Testis (tissue), 2 donors: Measurements from ENCODE around the gene KIF1C.

ENCODE experiments used
- POLR2A ChIP-seq: fragments of 450-650 bp; IDR thresholded peaks from one replicate; pipeline ENCODE4 v1.6.1; 2017; ENCODE audit warnings: antibody characterized with exemption, mild to moderate bottlenecking, moderate library complexity
- TF ChIP-seq, protein P1 (sequence below), 3 experiments: fragments of 450-650 bp in 2 of 3; fragments of 200-600 bp in 1 of 3; sonication (generic) in 1 of 3; IDR thresholded peaks; one replicate each; pipeline ENCODE4 v1.5.1; 2016 to 2019; ENCODE audit warnings: antibody characterized with exemption in 3 of 3, mild to moderate bottlenecking in 2 of 3, moderate library complexity in 1 of 3

DNA sequence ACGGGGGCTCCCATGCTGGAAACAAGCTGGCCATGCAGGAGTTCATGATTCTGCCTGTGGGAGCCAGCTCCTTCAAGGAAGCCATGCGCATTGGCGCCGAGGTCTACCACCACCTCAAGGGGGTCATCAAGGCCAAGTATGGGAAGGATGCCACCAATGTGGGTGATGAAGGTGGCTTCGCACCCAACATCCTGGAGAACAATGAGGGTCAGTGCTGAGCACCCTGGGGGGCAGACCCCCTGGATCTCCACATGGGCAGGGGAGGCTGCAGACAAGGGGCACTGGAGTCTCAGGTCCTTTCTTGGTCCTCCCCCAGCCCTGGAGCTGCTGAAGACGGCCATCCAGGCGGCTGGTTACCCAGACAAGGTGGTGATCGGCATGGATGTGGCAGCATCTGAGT lies 42.7 kb upstream of the KIF1C start:
- TF ChIP-seq POLR2A, result no peak
- TF ChIP-seq, protein P1, sequence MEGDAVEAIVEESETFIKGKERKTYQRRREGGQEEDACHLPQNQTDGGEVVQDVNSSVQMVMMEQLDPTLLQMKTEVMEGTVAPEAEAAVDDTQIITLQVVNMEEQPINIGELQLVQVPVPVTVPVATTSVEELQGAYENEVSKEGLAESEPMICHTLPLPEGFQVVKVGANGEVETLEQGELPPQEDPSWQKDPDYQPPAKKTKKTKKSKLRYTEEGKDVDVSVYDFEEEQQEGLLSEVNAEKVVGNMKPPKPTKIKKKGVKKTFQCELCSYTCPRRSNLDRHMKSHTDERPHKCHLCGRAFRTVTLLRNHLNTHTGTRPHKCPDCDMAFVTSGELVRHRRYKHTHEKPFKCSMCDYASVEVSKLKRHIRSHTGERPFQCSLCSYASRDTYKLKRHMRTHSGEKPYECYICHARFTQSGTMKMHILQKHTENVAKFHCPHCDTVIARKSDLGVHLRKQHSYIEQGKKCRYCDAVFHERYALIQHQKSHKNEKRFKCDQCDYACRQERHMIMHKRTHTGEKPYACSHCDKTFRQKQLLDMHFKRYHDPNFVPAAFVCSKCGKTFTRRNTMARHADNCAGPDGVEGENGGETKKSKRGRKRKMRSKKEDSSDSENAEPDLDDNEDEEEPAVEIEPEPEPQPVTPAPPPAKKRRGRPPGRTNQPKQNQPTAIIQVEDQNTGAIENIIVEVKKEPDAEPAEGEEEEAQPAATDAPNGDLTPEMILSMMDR (IDR thresholded peaks at IDR 0.05), result no peak
